HG03064 (cell line): ENCODE data around the gene AWAT2.
"Not testable (repeated sequence)": the region's sequence is repeated elsewhere in the genome, so short reads cannot be mapped to it uniquely, and the experiment has no call there.

Experiments used
- ATAC-seq: cut with Tn5 transposase; IDR thresholded peaks from one replicate; pipeline ENCODE4 v1.9.1; 2021; ENCODE audit warnings: low read depth; ENCODE audit not compliant: unreplicated experiment

Gene AWAT2

DNA sequence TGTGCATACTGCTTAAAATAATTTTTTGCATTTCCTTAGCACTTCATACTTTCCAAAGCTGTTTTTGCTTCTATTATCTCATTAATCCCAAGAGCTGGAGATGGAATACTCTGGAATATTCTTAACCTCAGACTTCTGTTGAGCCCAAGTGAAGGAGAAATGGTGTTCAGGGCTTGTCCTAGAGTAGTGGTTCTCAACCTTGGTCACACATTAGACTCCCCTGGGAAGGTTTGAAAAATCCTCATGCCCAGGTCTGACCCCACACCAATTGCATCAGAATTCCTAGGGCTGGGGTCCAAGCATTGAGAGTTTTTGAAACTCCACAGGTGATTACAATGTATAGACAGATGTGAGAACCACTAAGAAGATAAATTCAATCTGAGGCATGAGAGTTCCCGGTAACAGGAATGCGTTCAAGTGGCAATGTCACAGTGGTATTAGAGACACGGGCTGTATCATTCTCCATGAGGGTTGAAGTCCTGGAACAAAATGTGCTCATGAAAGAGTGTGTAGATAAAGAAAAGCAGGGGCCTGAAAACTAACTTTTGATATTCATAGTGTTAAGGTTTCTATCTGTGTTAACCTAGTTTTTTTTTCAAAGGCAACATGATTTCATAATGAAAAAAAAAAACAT lies 47.9 kb downstream of the AWAT2 start:
- ATAC-seq = no peak

DNA sequence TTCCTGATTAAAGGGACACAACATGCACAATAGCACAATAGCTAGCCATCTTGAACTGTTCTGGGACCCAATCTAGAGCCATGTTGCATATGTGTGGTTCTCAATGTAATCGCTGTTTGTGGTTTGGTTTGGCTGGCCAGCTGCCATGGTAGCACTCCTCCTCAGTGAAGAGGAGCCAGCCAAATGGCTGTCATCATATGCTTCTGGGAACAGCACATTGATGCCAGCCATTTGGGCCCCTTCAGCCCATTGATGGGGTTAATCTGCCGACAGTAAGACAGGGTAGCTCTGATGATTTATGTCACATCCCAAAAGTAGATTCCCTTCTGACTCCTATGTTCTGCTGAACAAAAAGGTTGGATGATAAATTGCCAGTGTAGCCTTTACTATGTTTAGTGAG lies 48.5 kb downstream of the AWAT2 start:
- ATAC-seq = no peak

DNA sequence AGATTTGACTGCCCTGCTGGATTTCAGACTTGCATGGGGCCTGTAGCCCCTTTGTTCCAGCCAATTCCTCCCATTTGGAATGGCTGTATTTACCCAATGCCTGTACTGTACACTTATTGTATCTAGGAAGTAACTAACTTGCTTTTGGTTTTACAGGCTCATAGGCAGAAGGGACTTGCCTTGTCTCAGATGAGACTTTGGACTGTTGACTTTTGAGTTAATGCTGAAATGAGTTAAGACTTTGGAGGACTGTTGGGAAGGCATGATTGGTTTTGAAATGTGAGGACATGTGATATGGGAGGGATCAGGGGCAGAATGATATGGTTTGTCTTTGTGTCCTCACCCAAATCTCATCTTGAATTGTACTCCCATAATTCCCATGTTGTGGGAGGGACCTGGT lies 51.4 kb downstream of the AWAT2 start:
- not testable (repeated sequence) for ATAC-seq

DNA sequence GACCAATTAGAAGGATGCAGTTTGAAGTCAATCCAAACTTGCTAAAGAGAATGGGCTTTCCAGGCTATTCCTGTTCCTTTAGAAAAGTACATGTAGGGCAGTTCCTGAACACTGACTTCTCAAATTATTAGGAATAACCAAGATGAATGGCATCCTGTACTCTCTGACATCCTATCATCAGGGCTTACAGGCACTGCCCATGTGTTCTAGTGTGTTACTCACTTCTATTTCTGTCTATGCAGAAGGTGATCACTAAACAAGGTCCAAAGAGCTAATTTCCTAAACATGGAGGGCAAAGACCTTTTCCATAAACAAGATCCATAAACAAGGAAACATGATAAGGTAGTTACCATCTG lies 53.6 kb downstream of the AWAT2 start:
- ATAC-seq = no peak

DNA sequence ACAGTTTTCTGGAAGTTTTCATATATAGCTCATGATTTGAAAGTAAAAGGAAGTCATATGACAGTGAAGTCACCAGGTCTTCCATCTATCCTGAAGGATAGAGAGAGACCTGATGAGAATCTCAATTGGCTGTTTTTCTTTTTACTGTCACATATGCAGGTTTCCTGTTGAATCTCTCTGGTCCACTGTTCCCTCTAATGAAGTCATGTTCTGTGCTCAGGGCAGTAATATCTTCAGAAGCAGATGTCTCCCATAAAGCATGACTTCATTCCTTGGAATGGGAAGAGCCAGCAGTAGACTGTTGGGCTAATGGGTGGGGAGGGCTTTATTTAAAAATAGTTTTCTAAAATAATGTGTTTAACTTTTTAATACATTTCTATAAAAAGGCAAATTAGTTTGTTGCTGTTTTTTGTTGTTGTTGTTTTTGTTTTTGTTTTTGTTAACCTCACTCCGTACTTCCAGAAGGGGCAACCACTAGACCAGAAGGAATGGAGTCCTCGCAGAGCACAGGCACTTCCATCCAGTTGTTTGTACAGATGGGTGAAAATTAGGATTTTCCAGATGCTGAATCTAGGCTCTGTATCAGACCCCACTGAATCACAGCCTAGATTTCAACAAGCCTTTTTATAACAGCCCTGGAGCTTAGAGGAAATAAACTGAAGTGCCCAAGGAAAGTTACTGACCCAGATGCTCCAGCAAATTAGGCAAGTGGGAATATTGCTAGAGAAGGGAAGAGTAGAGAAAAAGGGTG lies 54.2 kb downstream of the AWAT2 start:
- no peak for ATAC-seq

DNA sequence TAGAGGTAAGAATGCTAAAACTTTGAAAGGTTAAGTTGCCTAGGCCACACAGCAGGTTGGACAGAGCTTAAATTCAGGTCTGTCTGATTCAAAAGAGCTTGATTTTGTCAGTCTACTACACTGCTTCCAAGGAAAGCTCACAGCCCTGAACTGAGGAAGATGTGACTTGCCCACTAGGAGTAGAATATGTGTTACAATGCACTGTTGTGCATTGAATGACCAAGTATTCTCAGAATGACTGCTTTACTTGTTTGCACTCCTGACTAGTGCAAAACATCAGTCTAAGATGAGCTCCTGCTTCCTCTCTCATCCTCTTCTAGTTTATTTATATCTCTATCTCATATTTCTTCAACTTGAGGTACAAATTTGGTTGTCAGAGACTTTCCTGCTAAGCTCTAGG lies 56.2 kb downstream of the AWAT2 start:
- no peak for ATAC-seq

DNA sequence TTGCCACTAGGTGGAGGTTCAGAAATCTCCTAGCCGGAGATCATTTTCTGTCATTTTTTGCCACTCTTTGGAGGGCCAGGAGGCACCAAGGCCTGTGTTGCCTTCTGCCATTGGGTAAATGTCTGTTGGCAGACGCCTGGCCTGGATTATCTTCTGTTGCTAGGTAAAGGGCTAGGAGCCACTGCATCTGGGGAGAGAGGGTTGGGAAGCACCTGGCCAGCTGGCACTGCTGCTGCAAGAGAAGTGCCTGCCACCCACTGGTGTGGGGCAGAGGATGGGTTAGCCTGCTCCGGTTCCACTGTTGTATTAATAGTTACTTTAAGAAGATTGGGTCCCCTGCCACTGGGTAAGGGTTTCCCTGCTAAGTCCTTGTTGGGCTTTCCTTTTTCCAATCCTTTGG lies 58.1 kb downstream of the AWAT2 start:
- no peak for ATAC-seq
